22Rv1 (cell line): Measurements from ENCODE around the gene THTPA.

Experiments used
- H3K27ac ChIP-seq: fragments of 450-650 bp; 2 replicates; pipeline ENCODE4 v1.5.1; 2017
- CTCF ChIP-seq: fragments of 450-650 bp; IDR thresholded peaks from 2 replicates; pipeline ENCODE4 v1.5.1; 2017; ENCODE audit warnings: mild to moderate bottlenecking
- ZFX ChIP-seq: fragments of 450-650 bp; IDR thresholded peaks from 2 replicates; pipeline ENCODE4 v1.6.1; 2017; ENCODE audit warnings: antibody characterized with exemption, borderline replicate concordance

Gene THTPA

GRCh38 chr14:23525611-23526010, 30.5 kb upstream of the THTPA start:
- H3K27ac ChIP-seq: no peak overlapping the region
- no peak for TF ChIP-seq CTCF

DNA sequence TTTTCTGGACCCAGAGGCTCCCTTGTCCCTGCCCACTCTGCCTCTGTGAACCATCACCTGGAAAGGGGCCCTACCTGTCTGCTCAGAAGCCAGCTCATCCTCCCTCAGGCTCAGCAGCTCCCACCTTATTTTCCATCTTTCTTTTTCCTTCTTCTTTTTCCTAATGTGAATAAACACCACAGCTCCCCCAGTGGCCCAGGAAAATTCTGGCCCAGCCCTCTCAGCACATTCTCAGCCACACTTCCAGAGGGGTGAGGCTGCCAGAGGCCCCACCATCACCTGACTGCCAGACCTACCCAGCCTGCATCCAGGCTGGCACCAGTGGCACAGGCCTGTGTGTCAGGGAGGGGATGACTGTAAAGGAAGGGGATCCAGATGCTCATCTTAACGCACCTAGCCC, 27.5 kb upstream of the THTPA start:
- no peak for TF ChIP-seq ZFX
- peak; percentile 12; the same call in 1 of the 2 replicates for TF ChIP-seq CTCF
- H3K27ac ChIP-seq: no peak overlapping the region

DNA sequence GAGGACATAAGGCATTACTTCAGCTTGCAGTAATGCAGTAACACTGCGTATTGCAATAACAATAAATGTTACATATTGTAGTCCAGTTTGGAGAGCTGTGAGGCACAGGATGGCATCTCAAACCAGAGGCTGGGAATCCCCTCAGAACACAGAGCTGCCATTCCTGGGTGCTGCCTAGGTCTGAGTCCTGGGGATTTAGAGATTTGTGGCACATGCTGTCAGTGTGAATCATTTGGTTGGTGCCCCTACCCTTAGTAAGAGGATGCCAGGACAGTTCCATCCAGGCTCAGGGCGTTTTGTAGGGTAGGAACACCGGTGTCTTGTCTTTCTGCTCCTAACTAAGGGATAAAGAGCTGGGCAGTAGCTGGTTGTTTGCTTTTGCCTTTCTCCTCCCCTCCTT, 27.1 kb upstream of the THTPA start:
- H3K27ac ChIP-seq: no peak overlapping the region
- TF ChIP-seq CTCF (no peak), ZFX (no peak)

GRCh38 chr14:23530375-23531055, 25.6 kb upstream of the THTPA start:
- no peak overlapping the region for H3K27ac ChIP-seq
- TF ChIP-seq CTCF: no peak
- TF ChIP-seq ZFX: no peak

DNA sequence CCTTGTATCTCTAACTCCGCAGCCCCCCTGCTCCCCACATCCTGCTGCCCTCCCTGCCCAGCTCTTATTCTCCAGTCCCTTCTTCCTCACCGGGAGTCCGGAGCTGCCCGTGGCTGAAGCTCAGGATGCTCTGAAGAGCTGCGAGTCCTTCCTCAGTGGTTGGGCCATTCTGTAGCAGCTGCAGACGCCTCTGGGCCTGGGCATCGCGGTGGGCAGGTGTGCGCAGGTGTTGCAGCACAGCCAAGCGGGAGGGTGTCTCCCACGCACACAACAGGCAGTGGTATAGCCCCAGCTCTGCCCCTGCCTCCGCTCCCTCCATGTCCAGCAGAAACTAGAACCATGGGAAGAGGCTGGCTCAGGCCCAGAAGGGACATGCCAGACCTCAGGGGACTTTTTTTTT, 24.7 kb upstream of the THTPA start:
- no peak overlapping the region for H3K27ac ChIP-seq
- TF ChIP-seq ZFX: no peak
- TF ChIP-seq CTCF: no peak

DNA sequence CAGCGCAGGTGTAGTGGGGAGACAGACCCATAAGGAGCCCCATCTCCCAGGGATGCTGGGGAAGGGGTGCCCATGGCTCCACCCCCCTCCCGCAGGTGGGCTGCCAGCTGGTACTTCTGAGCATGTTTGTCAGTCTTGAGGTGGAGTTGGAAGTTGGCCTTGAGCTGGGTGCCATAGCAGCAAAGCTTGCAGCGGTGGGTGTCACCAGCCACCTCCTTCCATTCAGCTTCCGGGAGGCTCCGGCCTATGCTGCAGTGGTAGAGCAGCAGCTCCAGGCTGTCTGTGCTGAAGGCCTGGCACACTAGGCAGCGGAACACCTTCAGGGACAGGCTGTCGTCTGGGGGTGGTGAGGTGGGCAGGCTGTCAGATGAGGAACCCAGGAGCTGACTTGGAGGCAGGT, 23.4 kb upstream of the THTPA start:
- TF ChIP-seq CTCF (no peak), ZFX (no peak)

GRCh38 chr14:23533652-23534435, 22.2 kb upstream of the THTPA start:
- no peak overlapping the region for H3K27ac ChIP-seq
- TF ChIP-seq ZFX (no peak), CTCF (no peak)

More for the DNA sequence above, 23.4 kb upstream of the THTPA start:
- no peak overlapping the region for H3K27ac ChIP-seq
